ENCODE results near the gene SSC4D. TPM values are rescaled to one million over a fixed set of nuclear protein-coding genes. Genes with fewer than 3 reads are reported as not detected.

The SSC4D gene
- total RNA-seq, 1 experiment from 2014 or later: 18.1 TPM

- TF ChIP-seq ATF6 (CRISPR knock-in tag; IDR thresholded peaks at IDR 0.05): no peak
- TF ChIP-seq ATF3 (CRISPR knock-in tag; conservative IDR thresholded peaks at IDR 0.05): no peak
- TF ChIP-seq ESRRA (CRISPR knock-in tag; IDR thresholded peaks at IDR 0.05; ENCODE audit: borderline replicate concordance): no peak
- no peak for TF ChIP-seq NFE2L1 (CRISPR knock-in tag; IDR thresholded peaks at IDR 0.05)
Measured at GRCh38 chr7:76412249-76412648, 2.8 kb upstream of the SSC4D start (continued).

- ATAC-seq (no peak), DNase-seq (ENCODE audit: low spot score) (no peak)
- Mint-ChIP-seq H3K27ac (no peak overlapping the region), H3K4me1 (peaks cover 18% of the 10 kb centered on the region), H3K9me3 (no peaks in the 10 kb centered on the region), H3K27me3 (ENCODE audit: low read depth) (no peaks in the 10 kb centered on the region), H3K36me3 (no peaks in the 10 kb centered on the region), H3K4me3 (no peak overlapping the region)
- POLR2A ChIA-PET: no interaction called here
- CTCF ChIA-PET: no interaction called here
- TF ChIP-seq CREM (CRISPR knock-in tag; IDR thresholded peaks at IDR 0.05): no peak
- no peak for TF ChIP-seq NR3C1 (CRISPR knock-in tag; conservative IDR thresholded peaks at IDR 0.05; ENCODE audit: low read depth)
- no peak for TF ChIP-seq ATF2 (CRISPR knock-in tag; IDR thresholded peaks at IDR 0.05; ENCODE audit: borderline replicate concordance, low read depth)
- no peak for TF ChIP-seq ESRRA (CRISPR knock-in tag; IDR thresholded peaks at IDR 0.05; ENCODE audit: borderline replicate concordance)
- TF ChIP-seq ZNF281 (CRISPR knock-in tag; IDR thresholded peaks at IDR 0.05): no peak
- TF ChIP-seq RORB (CRISPR knock-in tag; IDR thresholded peaks at IDR 0.05): no peak
- TF ChIP-seq ERG (CRISPR knock-in tag; IDR thresholded peaks at IDR 0.05): no peak
- no peak for TF ChIP-seq ZNF425 (CRISPR knock-in tag; conservative IDR thresholded peaks at IDR 0.05)
- TF ChIP-seq MYBL2 (CRISPR knock-in tag; IDR thresholded peaks at IDR 0.05): no peak
- no peak for TF ChIP-seq ATF6 (CRISPR knock-in tag; IDR thresholded peaks at IDR 0.05)
- TF ChIP-seq FOXP4 (CRISPR knock-in tag; IDR thresholded peaks at IDR 0.05): no peak
- no peak for TF ChIP-seq SP1 (CRISPR knock-in tag; conservative IDR thresholded peaks at IDR 0.05)
- no peak for TF ChIP-seq MLX (CRISPR knock-in tag; IDR thresholded peaks at IDR 0.05)
- no peak for TF ChIP-seq EMX1 (CRISPR knock-in tag; IDR thresholded peaks at IDR 0.05)
Measured at GRCh38 chr7:76411626-76412025, 2.1 kb upstream of the SSC4D start.

All from WTC11 (cell line).